ENCODE data around the gene RIPPLY2.

The RIPPLY2 gene

GRCh38 chr6:83901624-83902023 lies 48.5 kb downstream of the RIPPLY2 start:
- no peak for TF ChIP-seq CTCF (IDR thresholded peaks at IDR 0.05; ENCODE audit: borderline replicate concordance, insufficient read depth, low read depth, low read length)
- H3K4me3 ChIP-seq (ENCODE audit: low read depth, low read length) = no peak overlapping the region

- TF ChIP-seq CTCF (IDR thresholded peaks at IDR 0.05; ENCODE audit: borderline replicate concordance, insufficient read depth, low read depth, low read length) = no peak
- H3K4me3 ChIP-seq (ENCODE audit: low read depth, low read length) = no peak overlapping the region
These were observed 51.2 kb downstream of the RIPPLY2 start for GRCh38 chr6:83904395-83904794.

GRCh38 chr6:83905648-83906047 lies 52.5 kb downstream of the RIPPLY2 start:
- no peak for TF ChIP-seq CTCF (IDR thresholded peaks at IDR 0.05; ENCODE audit: borderline replicate concordance, insufficient read depth, low read depth, low read length)
- no peak overlapping the region for H3K4me3 ChIP-seq (ENCODE audit: low read depth, low read length)
